Endodermal cell (in vitro differentiated cells): Measurements from ENCODE around the gene VWA5B2. TPM values are rescaled to one million over a fixed set of nuclear protein-coding genes. Genes with fewer than 3 reads are reported as not detected.

ENCODE experiments used
- DNase-seq: peaks from one replicate; pipeline ENCODE4 v3.0.0-alpha.2; 2017
- H3K27ac ChIP-seq: 2 replicates; pipeline ENCODE4 v1.5.1; 2013; ENCODE audit warnings: mild to moderate bottlenecking, low read depth, low read length, moderate library complexity
- H3K27me3 ChIP-seq: 2 replicates; pipeline ENCODE4 v1.6.1; 2013; ENCODE audit warnings: mild to moderate bottlenecking, low read length, moderate library complexity; ENCODE audit not compliant: insufficient read depth, control insufficient read depth, poor library complexity, severe bottlenecking
- H3K36me3 ChIP-seq: 2 replicates; pipeline ENCODE4 v1.7.0; 2013; ENCODE audit warnings: mild to moderate bottlenecking, low read length, moderate library complexity; ENCODE audit not compliant: control insufficient read depth, insufficient read depth
- H3K4me1 ChIP-seq: one replicate; pipeline ENCODE4 v1.7.0; 2013; ENCODE audit warnings: low read length; ENCODE audit not compliant: control insufficient read depth, insufficient read depth
- H3K4me3 ChIP-seq: 2 replicates; pipeline ENCODE4 v1.5.1; 2013; ENCODE audit warnings: mild to moderate bottlenecking, low read length, moderate library complexity
- H3K9ac ChIP-seq: 2 replicates; pipeline ENCODE4 v1.6.1; 2013; ENCODE audit warnings: mild to moderate bottlenecking, low read length, moderate library complexity; ENCODE audit not compliant: poor library complexity, severe bottlenecking; ENCODE audit errors: extremely low read depth
- H3K9me3 ChIP-seq: 2 replicates; pipeline ENCODE4 v1.6.1; 2013; ENCODE audit warnings: mild to moderate bottlenecking, low read length, moderate library complexity; ENCODE audit not compliant: control insufficient read depth
- H3K27ac Mint-ChIP-seq: 2 replicates; pipeline ENCODE4 v1.8.0; 2020; ENCODE audit warnings: mixed read lengths
- H3K27me3 Mint-ChIP-seq: 2 replicates; pipeline ENCODE4 v1.8.0; 2021; ENCODE audit warnings: mild to moderate bottlenecking, mixed read lengths; ENCODE audit not compliant: insufficient read depth
- H3K36me3 Mint-ChIP-seq: 2 replicates; pipeline ENCODE4 v1.8.0; 2020; ENCODE audit warnings: low read depth, mixed read lengths
- H3K4me1 Mint-ChIP-seq: 2 replicates; pipeline ENCODE4 v1.8.0; 2020; ENCODE audit warnings: mixed read lengths
- H3K4me3 Mint-ChIP-seq: 2 replicates; pipeline ENCODE4 v1.8.0; 2020; ENCODE audit warnings: mild to moderate bottlenecking, moderate library complexity, mixed read lengths
- H3K9me3 Mint-ChIP-seq: 2 replicates; pipeline ENCODE4 v1.8.0; 2020; ENCODE audit warnings: mild to moderate bottlenecking, mixed read lengths
- CTCF ChIP-seq: fragments of 200-600 bp; sonication (generic); conservative IDR thresholded peaks from 2 replicates; pipeline ENCODE4 v1.5.0; 2021; ENCODE audit warnings: antibody characterized with exemption, mild to moderate bottlenecking
- WGBS, 2 experiments: methylation state at CpG; one replicate each; pipeline versions ENCODE4 v1.1.5 to v1.1.7; 2013; ENCODE audit warnings: missing lambda C conversion rate in 2 of 2, mixed read lengths in 1 of 2; ENCODE audit not compliant: insufficient coverage in 1 of 2, insufficient read length in 1 of 2; 5-methylcytosine and 5-hydroxymethylcytosine counted together
- total RNA-seq, 2 donors: library from RNA; stranded (reverse); fragmentation: NEBNext Ultra II Directional in 1 of 2; extraction: Animal tissue kit (Norgen Biotek cat#: 25700) in 1 of 2; gene quantifications; 2 replicates in 1 of 2; 3 replicates in 1 of 2; pipeline ENCODE4 v1.2.1, GENCODE V29; 2021

The VWA5B2 gene
- total RNA-seq, 2 donors from 2014 or later: 0.62 to 0.97 TPM

DNA sequence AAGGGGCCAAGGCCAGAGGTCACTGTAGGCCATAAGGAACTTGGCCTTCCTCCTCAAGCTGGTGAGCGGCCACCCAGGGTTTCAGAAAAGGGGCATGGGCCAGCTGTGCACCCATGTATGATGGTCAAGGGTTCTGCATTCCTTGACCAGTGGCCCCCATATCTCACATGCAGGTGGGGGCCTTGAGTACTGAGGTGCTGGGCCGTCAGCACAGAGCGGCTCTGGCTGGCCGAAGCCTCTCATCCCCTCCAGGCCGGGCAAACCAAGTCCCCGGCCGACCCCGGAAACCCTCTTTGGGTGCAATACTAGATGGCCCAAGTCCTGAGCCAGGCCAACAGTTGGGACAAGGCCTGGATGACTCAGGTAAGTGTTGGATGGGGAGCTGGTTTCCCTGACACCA lies 9.8 kb downstream of the VWA5B2 start:
- H3K9me3 ChIP-seq: no peaks in the 10 kb centered on the region
- H3K4me1 ChIP-seq: peaks cover 3% of the 10 kb centered on the region
- 92 to 100% methylated on average over 1 to 8 of the region's 8 CpGs for WGBS, 2 experiments
- Mint-ChIP-seq H3K4me1 (peaks cover 8% of the 10 kb centered on the region), H3K4me3 (no peak overlapping the region), H3K27ac (no peak overlapping the region), H3K36me3 (peaks cover 14% of the 10 kb centered on the region), H3K27me3 (peaks cover 40% of the 10 kb centered on the region), H3K9me3 (no peaks in the 10 kb centered on the region)
- H3K27me3 ChIP-seq: peaks cover 24% of the 10 kb centered on the region
- DNase-seq: no peak
- peaks cover 11% of the 10 kb centered on the region for H3K36me3 ChIP-seq
- H3K9ac ChIP-seq: no peak overlapping the region
- no peak for TF ChIP-seq CTCF
- H3K27ac ChIP-seq: no peak overlapping the region
- no peak overlapping the region for H3K4me3 ChIP-seq

GRCh38 chr3:184239708-184240107 lies 10.3 kb downstream of the VWA5B2 start:
- H3K4me1 ChIP-seq: peaks cover 3% of the 10 kb centered on the region
- no peak overlapping the region for H3K4me3 Mint-ChIP-seq
- 87 to 92% methylated on average over 6 to 7 of the region's 7 CpGs for WGBS, 2 experiments
- H3K27me3 Mint-ChIP-seq: peaks cover 35% of the 10 kb centered on the region
- H3K36me3 ChIP-seq: peaks cover 16% of the 10 kb centered on the region
- H3K4me1 Mint-ChIP-seq: peaks cover 8% of the 10 kb centered on the region
- DNase-seq: no peak
- H3K27ac ChIP-seq: no peak overlapping the region
- no peak overlapping the region for H3K9ac ChIP-seq
- peaks cover 19% of the 10 kb centered on the region for H3K27me3 ChIP-seq
- H3K36me3 Mint-ChIP-seq: peaks cover 17% of the 10 kb centered on the region
- no peak overlapping the region for H3K4me3 ChIP-seq
- H3K9me3 Mint-ChIP-seq: no peaks in the 10 kb centered on the region
- no peaks in the 10 kb centered on the region for H3K9me3 ChIP-seq
- no peak for TF ChIP-seq CTCF
- H3K27ac Mint-ChIP-seq: no peak overlapping the region

- Mint-ChIP-seq H3K27me3 (peaks cover 29% of the 10 kb centered on the region), H3K4me1 (peaks cover 7% of the 10 kb centered on the region), H3K27ac (no peak overlapping the region), H3K36me3 (peaks cover 22% of the 10 kb centered on the region), H3K4me3 (no peak overlapping the region), H3K9me3 (no peaks in the 10 kb centered on the region)
- no peak for TF ChIP-seq CTCF
- no peak overlapping the region for H3K9ac ChIP-seq
- peak; percentile 81 for DNase-seq
- H3K4me1 ChIP-seq: peaks cover 3% of the 10 kb centered on the region
- WGBS, 2 experiments: 88 to 90% methylated on average over 2 to 4 of the region's 4 CpGs
- H3K9me3 ChIP-seq: no peaks in the 10 kb centered on the region
- peaks cover 11% of the 10 kb centered on the region for H3K27me3 ChIP-seq
- H3K27ac ChIP-seq: no peak overlapping the region
- H3K4me3 ChIP-seq: no peak overlapping the region
- H3K36me3 ChIP-seq: peaks cover 24% of the 10 kb centered on the region
Observed at GRCh38 chr3:184240384-184241140, 11.2 kb downstream of the VWA5B2 start.
